NCI-H2081 (cell line): ENCODE measurements around the gene MTERF2.
A peak's percentile ranks its signal among the peaks of the same experiment; 100 is the strongest.
"Not testable (repeated sequence)": the region's sequence is repeated elsewhere in the genome, so short reads cannot be mapped to it uniquely, and the experiment has no call there.

Experiments used
- DNase-seq, 2 experiments: peaks; one replicate each; lab custom pipeline; 2025; lab: John Stamatoyannopoulos, UW

Gene MTERF2, protein sequence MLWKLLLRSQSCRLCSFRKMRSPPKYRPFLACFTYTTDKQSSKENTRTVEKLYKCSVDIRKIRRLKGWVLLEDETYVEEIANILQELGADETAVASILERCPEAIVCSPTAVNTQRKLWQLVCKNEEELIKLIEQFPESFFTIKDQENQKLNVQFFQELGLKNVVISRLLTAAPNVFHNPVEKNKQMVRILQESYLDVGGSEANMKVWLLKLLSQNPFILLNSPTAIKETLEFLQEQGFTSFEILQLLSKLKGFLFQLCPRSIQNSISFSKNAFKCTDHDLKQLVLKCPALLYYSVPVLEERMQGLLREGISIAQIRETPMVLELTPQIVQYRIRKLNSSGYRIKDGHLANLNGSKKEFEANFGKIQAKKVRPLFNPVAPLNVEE

DNA sequence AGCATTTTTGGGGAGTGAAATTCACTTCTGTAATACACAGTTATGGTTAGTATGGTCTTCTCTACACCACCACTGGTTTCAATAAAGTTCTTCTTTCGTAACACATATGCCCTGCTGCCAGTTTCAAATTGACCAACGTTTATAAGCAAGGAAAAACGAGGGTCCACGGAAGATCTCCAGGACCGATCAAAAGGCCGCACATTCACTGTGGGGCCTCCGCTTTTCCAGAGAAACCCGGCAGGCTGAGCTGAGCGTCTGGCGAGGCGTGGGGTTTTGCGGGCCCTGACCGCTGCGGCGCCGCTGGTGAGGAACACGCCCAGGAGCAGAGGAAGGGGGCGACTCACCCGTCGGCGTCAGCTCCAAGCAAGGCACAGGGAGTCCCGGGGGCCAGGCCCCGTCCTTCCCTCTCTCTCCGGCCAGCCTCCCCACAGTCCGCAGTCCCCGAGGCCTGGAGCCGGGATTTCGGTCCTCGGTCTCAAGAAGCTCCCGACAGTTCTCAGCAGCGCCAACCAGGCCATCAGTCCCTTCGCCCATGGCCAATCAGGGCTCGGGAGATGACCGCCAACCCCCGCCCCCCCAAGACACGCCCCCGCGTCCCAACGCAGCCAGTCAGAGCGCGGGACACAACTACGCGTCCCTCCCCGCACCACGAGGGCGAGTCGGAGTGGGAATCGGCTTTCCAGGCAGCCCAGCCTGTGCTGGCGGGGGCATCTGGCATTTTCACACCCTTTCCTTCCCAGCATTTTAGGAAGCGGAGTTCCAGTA is at the start of gene MTERF2:
Gene MTERF2 (minus strand): TSS at position 522 of the 765 bp plus-strand sequence. CDS start 8,432 bp downstream, outside the sequence.
- peak; percentile 92 to 95 for DNase-seq

DNA sequence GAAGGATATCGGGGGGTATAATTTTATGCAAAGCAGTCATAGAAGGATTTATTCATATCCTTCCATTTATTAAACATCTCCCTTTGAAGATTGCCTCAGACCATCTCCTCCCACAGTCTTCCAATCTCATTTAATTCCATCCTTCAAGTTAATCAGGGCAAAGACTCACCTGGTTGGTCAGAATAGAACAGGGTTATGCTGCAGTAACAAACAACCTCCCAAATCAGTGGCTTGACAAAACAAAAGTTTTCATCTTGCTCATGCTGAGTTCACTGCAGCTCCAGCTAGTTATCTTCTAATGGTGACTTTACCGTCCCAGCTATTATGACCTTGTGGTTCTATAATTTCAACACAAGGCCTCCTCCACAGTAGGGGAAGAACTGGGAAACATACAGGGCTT is 48.8 kb upstream of the MTERF2 start:
- no peak for DNase-seq

DNA sequence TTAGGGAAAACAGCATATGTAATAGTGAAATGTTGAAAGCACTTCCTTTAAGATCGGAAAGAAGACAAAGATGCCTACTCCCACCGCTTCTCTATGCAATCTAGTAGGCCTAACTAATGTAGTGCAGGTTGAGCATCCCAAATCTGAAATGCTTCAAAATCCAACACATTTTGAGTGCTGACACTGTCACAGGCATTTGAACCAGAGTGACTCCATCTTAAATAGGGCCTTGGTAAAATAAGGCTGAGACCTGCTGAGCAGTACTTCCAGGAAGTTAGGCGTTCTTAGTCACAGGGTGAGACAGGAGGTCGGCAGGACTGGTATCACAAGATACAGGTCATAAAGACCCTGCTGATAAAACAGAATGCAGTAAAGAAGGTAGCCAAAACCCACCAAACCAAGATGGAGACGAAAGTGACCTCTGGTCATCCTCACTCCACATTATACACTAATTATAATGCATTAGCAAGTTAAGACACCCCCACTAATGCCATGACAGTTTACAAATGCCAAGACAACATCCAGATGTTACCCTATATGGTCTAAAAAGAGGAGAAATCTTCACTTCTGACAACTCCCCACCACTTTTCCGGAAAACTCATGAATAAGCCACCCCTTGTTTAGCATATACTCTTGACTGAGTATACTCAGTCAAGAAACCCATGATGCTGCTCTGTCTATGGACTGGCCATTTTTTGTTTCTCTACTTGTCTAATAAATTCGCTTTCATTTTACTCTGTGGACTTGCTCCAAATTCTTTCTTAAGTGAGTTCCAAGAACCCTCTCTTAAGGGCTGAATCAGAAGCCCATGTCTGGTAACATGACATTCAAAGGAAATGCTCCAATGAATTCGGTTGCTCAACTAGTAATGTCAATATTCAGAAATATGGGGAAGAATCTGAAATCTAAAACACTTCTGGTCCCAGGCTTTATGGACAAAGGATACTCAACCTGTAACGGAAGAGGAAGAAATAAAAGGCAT is 47.1 kb upstream of the MTERF2 start:
- no peak for DNase-seq

DNA sequence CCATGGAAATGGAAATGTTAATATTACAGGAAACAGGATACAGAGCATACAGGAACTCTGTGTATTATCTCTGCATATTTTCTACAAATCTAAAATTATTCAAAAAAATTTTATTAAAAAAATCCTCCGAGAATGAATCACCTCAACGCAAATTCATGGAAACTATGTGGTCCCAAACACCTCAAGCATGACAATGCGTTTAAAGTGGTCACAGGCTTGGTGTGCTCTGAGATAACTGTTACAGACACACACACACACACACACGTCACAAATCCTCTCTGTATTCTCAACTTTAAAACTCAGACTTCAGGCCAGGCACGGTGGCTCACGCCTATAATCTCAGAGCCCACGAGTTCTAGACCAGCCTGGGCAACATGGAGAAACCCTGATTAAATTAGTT is 45.3 kb upstream of the MTERF2 start:
- DNase-seq = no peak

DNA sequence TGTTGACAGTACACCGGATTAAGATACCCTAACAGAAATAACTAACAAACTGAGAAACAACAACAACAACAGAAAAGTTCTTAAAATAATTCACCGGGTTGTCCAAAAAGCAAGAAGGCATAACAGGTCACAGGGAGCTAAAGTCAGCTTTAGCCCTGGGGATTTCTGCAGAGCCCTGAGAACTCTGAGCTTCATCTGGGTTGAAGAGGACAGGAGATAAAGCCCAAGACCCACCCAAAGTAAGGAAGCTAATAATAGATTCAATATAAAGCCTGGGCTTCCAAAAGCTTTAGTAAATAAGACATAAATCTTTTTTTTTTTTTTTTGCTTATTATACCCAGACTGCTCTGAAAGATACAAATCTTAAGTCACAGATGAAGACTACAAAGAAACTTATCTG is 44.1 kb upstream of the MTERF2 start:
- no peak for DNase-seq

DNA sequence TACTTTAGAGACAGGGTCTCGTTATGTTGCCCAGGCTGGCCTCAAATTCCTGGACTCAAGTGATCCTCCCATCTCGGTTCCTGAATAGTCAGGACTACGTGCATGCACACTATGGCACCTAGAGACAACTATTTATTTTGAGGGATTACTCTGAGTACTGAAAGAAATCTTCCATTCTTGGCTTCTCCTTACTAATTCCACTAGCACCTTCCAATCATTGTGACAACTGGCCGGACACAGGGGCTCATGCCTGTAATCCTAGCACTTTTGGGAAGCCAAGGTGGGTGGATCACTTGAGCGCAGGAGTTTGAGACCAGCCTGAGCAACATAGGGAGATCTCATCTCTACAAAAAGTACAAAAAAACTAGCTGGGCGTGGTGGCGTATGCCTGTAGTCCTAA is 42.1 kb upstream of the MTERF2 start:
- DNase-seq = no peak

DNA sequence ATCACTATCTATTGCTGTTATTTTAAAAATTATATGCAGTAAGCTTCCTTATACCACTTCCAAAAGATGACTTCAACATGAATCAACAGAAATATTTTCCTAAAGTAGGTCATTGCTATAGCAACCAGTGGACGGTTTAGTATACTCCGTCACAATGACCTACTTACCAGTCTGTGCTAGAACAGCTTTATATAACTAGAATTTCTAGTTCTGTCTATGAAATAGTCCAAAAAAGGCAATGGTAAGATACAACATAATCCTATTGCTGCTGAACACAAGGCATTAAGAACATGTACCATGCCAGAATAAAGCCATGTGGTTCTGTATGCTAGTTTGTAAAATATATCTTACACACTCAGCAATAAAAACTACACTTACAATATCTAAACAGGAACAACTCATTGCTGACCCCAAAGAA is 40.7 kb upstream of the MTERF2 start:
- DNase-seq = peak; percentile 5 to 67

DNA sequence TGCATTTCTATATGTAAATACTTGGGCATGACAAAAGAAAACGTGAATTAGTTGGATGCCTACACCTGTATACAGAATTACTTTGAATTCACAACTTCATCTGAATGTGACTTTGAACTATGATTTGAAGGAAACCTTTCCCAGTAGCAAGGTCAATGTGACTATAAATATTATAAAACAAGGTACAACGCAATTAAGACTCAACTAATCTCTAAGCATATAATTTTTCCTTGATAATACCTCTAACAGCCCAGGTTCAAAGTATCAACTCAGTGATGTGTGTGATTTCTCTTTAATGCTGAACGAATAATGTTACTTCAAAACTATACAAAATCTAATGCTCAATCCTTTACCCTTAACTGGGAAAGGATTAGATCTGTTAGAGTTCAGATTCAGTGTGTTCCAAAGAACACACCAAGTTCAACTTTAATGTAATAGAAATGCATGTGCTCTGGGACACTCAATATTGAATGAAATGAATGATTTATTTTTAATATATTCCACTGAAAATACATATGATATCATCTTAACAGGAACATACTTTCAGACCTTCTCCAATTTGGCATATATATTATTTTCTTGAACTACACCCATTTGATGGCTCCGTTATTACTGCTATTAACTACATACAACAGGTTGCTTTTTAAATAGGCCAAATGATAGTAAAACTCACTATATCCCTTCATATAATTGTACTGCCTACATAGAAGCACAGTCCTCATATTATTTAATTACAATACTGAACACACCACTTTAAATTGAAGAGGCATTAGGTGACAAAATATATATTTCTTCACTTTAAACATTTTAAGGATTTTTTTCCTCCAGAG is 40.1 kb upstream of the MTERF2 start:
- DNase-seq = no peak

DNA sequence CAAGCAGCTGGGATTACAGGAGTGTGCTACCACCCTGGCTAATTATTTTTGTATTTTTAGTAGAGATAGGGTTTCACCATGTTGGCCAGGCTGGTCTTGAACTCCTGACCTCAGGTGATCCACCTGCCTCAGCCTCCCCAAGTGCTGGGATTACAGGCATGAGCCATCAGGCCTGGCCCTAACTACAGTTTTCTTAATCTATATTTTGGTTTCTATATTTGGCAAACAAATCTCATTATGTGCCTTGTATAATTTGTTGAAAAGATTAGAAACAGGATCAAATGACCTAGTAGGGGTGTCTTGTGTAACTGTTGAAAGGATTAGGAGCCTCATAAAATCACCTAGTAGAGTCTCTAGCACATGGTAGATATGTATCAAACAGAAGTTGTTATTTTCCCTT is 39.4 kb upstream of the MTERF2 start:
- DNase-seq = not testable (repeated sequence)

DNA sequence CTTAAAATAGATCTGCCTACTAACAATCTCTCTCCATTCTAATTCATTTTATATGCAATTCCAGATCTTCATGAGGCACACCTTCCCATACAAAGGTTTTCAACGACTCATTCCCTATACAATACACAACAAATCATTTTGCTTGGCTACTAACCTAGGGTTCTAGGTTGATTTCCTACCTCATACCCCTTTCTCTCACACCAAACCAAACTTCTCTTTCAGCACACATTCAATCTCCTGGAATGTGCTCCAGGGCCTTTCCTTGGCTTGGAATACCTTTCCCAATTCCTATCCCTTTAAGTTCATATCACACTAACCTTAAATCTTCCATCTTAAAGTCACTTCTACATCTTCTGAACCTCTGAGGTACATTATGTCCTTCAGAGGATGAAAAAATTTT is 38.7 kb upstream of the MTERF2 start:
- no peak for DNase-seq

DNA sequence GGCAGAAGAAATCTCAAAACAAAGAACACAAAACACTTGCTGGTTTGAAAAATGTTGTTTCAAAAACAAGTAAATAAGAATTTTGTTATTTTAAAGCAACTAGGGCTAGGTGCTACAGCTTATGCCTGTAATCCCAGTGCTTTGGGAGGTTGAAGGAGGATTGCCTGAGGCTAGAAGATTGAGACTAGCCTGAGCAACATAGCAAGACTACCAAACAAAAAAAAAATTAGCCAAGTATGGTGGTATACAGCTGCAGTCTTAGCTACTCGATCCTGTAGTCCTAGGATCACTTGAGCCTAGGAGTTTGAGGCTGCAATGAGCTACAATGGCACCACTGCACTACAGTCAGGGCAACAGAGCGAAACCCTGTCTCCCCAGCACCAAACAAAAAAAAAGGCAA is 32.6 kb upstream of the MTERF2 start:
- DNase-seq = no peak

DNA sequence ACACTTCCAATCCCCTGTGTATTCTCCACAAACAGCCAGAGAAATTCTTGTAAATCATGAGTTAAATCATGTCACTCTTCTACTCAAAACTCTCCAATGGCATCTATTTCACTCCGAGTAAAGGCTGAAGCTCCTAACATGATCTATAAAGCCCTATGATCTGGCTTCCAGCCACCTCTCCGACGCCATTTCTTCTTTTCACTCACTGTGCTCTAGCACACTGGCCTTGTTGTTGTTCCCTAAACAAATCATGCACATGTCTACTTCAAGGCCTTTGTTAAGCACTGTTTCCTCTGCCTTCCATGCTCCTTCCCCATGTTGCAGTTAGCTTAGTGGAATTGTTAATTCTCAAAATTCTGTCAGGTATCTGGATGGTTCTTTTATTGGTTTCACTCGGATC is 30.1 kb upstream of the MTERF2 start:
- no peak for DNase-seq

DNA sequence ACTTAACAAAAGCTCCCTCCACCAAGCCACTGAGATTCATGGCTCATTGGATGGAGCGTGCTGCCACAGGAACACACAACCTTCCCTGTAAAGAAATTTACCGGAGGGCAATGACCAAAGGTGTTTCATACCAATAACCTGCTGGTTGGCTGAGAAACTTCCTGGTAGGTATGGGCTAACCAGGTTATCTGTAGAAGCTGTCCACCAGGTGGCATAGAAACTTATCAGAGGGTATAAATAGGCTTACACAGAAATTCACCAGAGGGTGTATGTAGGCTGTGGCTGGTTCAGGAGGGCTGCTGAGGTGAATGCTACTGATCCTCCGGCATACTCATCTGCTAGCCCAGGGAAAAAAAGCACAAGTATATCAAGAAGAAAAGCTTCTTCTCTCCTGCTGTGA is 27.1 kb upstream of the MTERF2 start:
- peak; percentile 6 to 59 for DNase-seq

DNA sequence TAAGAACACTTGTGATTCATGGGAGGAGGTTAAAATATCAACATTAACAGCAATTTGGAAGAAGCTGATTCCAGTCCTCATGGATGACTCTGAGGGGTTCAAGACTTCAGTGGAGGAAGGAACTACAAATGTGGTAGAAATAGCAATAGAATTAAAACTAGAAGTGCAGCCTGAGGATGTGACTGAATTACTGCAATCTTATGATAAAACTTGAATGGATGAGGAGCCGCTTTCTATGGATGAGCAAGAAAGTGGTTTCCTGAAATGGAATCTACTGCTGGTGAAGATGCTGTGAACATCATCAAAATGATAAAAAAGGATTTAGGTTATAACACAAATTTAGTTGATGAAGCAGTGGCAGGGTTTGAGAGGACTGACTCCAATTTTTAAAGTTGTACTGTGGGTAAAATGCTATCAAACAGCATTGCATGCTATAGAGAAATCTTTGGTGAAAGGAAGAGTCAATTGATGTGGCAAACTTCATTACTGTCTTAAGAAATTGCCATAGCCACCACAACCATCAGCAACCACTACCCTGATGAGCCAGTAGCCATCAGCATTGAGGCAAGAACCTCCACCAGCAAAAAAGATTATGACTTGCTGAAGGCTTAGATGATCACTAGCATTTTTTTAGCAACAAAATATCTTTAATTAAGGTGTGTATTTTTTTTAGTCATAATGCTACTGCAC is 25.9 kb upstream of the MTERF2 start:
- DNase-seq = no peak

DNA sequence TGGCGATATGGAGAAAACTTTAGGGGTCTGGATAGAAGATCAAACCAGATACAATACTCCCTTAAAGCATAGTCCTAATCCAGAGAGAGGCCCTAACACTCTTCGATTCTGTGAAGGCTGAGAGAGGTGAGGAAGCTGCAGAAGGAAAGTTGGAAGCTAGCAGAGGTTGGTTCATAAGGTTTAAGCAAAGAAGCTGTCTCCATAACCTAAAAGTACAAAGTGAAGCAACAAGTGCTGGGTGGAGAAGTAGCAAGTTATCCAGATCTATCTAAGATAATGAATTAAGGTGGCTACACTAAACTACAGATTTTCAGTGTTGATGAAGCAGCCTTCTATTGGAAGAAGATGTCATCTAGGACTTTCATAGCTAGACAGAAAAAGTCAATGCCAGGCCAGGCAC is 24.6 kb upstream of the MTERF2 start:
- no peak for DNase-seq

DNA sequence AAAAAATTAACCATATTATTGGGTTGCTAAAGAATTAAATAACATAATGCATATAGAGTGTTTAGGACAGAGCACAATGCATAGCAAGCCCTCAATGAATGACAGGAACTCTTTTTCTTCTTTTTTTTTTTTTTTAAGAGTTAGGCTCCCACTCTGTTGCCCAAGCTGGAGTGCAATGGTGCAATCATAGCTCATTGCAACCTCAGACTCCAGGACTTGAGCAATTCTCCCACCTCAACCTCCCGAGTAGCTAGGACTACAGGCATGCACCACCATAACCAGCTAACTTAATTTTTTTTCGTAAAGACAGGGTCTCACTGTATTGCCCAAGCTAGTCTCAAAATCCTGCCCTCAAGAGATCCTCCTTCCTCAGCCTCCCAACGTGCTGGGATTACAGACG is 20.5 kb upstream of the MTERF2 start:
- no peak for DNase-seq

DNA sequence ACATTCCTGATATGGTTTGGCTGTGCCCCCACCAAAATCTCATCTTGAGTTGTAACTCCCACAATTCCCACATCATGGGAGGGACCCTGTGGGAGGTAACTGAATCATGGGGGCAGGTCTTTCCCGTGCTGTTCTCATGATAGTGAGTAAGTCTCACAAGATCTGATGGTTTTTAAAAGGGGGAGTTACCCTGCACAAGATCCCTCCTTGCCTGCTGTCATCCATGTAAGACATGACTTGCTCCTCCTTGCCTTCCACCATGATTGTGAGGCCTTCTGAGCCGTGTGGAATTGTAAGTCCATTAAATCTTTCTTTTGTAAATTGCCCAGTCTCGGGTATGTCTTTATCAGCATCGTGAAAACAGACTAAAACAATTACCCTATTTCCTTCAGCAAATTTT is 15.7 kb upstream of the MTERF2 start:
- not testable (repeated sequence) for DNase-seq

DNA sequence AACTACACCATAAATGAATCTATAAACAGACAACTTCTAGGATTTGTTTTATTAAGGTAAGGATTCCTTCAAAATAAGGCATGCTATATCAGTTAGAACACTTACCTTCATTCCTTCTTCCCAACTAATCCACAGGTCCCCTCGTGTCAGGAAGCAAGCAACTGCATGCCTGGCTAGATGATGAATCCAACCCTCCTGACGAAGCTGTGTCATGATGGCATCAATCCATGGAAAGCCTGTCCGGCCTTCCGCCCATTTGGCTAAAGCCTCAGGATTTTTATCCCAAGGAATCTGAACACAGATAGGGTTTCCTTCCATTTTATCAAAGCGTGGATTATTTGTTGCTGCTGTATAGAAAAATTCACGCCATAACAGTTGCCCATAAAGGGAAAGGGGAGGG is 12.5 kb upstream of the MTERF2 start:
- DNase-seq = no peak

DNA sequence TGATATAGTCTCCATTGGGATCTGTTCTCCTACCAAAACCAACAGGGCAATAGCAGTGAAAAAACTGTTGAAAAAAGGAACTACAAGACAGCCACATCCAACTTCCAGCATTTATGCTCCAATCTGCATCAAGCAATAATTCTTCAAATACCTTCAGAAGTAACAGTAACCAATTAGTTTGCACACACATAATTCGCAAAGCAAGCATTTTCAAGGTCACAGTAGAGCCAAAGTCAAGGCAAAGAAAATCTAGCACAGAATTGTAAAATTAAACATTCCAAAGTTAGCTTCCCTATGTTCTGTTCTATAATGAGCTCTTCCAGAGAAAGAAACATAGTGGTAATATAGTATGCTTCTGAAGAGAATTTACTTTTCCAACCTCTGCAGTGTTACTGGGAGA is 11.0 kb upstream of the MTERF2 start:
- no peak for DNase-seq

DNA sequence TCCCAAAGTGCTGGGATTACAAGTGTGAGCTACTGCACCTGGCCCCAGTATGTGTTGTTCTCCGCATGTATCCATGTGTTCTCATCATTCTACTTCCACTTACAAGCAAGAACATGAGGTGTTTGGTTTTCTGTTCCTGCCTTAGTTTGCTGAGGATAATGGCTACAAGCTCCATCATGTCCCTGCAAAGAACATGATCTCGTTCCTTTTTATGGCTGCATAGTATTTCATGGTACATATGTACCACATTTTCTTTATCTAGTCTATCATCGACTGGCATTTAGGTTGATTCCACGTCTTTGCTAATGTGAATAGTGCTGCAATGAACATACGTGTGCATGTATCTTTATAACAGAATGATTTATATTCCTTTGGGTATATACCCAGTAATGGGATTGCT is 9.2 kb upstream of the MTERF2 start:
- DNase-seq = not testable (repeated sequence)
